Fibroblast of the aortic adventitia (primary cell): ENCODE results near the gene KNOP1. TPM values are rescaled to one million over a fixed set of nuclear protein-coding genes. Genes with fewer than 3 reads are reported as not detected.

Experiments
- DNase-seq: peaks from one replicate; pipeline ENCODE4 v3.0.0-alpha.2; 2010; ENCODE audit warnings: low read depth
- H3K4me3 ChIP-seq: 2 replicates; pipeline ENCODE4 v1.5.1; 2011; ENCODE audit warnings: low read depth, mild to moderate bottlenecking, control low read depth, low read length, moderate library complexity
- total RNA-seq: library from RNA; depleted of rRNA; stranded (reverse); fragments of >200 nt; gene quantifications from 2 replicates; pipeline ENCODE4 v1.2.3, GENCODE V29; 2012; ENCODE audit warnings: low replicate concordance
- TF ChIP-seq, protein P1 (sequence below): IDR thresholded peaks from 2 replicates; pipeline ENCODE4 v1.5.1; 2011; ENCODE audit warnings: mild to moderate bottlenecking, low read length, control low read depth, inconsistent platforms; ENCODE audit not compliant: insufficient read depth

The KNOP1 gene
- total RNA-seq, 1 donor, result 12.7 TPM

DNA sequence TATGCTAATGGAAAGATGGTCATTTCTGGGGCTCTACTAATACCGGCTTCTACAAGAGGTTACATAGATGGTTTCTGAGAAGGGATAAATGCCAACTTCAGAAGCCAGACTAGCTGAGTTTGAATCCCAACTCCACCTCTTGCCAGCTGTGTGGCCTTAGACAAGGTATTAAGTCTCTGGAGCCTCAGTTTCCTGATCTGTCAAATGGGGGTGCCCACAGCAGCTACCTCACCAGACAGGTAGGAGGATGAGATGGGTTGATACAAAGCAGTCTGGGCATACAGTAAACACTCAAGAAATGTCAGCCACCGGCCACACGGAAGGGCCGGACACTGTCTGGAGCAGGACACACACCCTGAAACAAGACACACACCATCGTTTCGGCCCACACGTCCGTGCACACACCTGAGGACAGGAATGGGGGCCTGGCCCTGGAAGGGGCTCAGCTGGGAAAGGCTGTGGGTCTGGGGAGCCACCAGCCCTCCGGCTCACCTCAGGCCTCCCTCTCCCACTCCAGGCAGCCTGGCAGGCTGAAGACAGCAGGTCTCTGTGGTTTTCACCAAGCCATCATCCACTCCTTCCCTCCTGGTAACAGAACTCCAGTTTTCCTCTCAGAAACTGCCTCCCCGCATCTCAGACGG lies 5.5 kb downstream of the KNOP1 start:
- TF ChIP-seq, protein P1, sequence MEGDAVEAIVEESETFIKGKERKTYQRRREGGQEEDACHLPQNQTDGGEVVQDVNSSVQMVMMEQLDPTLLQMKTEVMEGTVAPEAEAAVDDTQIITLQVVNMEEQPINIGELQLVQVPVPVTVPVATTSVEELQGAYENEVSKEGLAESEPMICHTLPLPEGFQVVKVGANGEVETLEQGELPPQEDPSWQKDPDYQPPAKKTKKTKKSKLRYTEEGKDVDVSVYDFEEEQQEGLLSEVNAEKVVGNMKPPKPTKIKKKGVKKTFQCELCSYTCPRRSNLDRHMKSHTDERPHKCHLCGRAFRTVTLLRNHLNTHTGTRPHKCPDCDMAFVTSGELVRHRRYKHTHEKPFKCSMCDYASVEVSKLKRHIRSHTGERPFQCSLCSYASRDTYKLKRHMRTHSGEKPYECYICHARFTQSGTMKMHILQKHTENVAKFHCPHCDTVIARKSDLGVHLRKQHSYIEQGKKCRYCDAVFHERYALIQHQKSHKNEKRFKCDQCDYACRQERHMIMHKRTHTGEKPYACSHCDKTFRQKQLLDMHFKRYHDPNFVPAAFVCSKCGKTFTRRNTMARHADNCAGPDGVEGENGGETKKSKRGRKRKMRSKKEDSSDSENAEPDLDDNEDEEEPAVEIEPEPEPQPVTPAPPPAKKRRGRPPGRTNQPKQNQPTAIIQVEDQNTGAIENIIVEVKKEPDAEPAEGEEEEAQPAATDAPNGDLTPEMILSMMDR, result no peak
- DNase-seq, result no peak

DNA sequence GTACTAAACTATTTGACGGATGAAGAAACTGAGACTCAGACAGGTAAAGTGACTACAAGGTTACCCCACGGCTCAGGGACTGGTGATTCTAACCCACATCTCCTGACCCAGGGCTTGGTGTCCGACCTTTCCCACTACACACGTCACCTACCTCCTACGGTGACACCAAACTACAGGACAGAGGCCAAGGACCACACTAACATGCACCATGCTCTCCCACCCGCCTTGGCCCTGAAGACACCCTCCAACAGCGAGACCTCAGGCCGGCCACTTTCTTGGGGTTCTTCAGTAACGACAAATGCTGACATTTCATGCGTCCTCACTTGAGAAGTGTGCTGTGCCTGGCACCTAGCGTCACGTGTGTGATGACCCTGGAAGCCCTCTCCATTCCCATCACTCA lies 6.4 kb downstream of the KNOP1 start:
- TF ChIP-seq, protein P1, result no peak
- H3K4me3 ChIP-seq, result no peak overlapping the region
- DNase-seq, result no peak

More for the DNA sequence above, 5.5 kb downstream of the KNOP1 start:
- no peak overlapping the region for H3K4me3 ChIP-seq

DNA sequence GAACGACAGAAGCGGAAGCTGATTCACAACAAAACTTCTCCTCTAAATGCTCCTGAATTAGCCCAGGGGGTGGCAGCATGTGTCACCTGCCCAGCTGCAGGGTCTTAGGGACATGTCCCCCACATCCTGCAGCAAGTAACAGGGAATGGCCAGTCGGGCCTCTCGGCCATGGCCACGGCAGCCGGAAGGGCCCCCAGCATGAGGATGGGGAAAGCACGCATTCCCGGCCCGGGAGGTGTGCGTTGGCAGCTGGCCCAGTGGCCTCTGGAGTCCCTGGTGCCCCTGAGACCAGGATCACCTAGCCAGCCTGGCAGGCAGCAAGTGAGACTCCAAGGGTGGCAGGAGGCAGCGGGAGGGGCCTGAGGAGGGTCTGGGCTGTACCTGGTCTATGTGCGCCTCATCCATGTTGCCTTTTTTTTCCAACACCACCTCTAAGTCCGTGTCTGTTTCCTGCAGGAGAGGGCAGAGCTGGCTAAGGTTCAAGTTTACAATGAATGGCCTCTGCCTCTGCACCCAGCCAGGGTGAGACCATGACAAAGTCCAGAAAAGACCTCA lies 7.0 kb downstream of the KNOP1 start:
- DNase-seq, result no peak
- H3K4me3 ChIP-seq, result no peak overlapping the region
- TF ChIP-seq, protein P1, result no peak

DNA sequence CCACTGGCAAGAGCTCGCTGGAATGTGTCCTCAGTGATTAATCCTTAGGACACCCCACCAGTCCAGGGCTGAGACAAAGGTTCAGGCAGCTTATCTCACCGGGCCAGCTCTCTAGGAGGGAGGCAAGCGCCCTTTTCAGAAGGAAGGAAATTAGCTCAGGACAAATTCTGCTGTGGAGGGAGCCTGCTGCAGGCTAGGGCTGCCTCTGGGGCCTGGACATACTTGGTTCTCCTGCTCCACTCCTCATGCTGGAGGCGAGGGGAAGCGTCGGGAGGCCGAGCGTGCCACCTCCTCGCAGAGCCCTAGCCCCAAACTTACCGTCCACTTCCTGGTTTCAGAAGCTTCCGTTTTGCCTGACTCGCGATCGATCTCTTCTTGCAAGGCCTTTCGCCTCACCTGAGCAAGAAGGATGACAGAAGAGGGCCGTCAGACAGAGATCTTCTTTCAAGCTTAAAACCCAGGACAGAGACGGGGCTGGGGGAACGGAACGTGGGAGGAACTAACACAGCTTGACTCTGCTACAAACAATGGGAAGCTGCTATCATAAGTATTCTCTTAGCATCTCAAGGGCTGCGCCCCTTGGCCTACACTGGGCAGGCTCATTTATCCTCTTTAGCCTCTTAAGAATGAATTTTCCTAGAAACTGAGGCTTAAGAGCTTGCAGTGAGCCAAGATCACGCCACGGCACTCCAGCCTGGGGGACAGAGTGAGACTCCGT lies 7.7 kb downstream of the KNOP1 start:
- H3K4me3 ChIP-seq, result no peak overlapping the region
- TF ChIP-seq, protein P1, result no peak
- DNase-seq, result no peak

DNA sequence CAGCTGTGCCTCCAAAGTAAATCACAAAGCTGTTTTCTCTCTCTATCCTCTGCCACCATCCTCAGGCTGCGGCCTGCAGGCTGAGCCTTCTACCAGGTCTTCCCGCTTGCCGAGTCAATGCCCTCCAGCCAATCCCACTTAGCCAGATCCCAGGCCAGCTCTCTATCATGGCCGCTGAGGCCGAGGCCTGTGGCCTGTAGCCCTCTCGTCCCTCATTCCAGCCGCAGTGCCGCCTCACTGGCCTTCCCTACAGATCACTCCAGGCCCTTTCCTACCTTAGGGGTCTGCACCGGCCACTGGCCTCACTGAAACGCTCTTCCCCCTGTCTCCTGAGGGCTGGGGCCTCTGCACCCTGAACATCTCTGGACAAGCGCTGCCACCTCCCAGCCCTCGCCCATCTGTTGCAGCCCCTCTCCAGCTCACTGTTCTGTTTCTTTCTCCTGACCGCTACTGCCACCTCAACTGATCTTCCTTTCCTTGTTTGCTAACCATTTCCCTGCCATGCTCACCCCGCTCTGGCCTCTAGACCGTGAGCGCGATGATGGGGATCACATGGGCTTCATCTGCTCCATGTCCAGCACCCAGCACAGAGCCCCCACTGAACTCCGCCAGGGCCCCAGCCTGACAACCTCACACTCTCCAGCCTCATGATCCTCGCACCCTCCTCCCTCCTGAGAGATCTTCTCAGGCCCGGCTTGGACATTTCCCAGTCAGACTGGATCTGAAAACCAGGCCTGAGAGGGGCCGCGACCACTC lies 8.5 kb downstream of the KNOP1 start:
- TF ChIP-seq, protein P1, result no peak
- no peak for DNase-seq
- H3K4me3 ChIP-seq, result no peak overlapping the region

DNA sequence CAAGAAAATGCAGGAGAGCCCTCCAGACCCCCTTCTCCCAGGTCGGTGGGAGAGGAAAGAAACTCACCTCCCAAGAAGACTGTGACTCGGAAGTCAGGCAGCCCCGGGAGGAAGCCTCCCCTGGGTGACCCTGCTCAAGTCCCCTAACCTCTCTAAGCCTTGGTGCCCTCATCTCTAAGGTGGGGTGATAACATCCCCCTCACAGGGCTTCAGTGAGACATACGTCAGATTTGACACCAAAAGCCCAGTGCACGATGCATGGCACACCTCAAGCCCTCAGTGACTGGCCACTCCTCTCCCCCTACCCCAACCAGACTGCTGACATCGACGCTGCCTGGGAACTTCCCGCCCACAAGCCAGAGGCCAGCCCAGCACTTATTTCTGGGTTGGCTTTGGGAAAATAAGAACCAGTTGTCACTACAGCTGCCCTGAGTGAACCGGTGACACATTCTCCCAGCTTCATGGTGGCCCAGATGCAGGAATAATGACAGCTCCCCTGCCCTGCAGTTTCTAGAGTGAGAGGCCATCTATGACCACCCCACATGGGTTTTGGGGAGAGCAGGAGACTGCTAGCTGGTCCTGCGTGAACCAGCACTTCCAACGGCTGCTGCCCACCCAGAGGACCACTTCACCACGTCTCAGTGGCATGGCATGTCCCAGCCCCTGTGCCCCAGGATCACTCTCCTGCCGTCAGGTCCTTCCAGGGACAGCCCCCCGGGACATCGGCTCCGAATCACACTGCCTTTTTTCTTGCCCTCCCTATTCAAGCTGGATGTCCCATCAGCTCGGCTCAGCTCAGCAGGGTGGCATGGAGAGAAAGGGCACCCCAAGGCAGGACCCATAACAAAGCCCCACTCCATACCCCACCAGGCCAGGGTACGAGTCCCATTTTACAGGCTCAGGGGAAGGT lies 9.5 kb downstream of the KNOP1 start:
- TF ChIP-seq, protein P1, result no peak
- H3K4me3 ChIP-seq, result no peak overlapping the region
- no peak for DNase-seq
